OCI-LY1 (cell line): ENCODE results near the gene ENTPD7.

Source experiments
- H2AFZ ChIP-seq: fragments of 200-600 bp; sonication (generic), shearing (Covaris generic); 2 replicates; pipeline ENCODE4 v1.6.0; 2014; ENCODE audit warnings: antibody characterized with exemption, mild to moderate bottlenecking, low read length
- H3F3A ChIP-seq: fragments of 200-600 bp; sonication (generic), shearing (Covaris generic); 2 replicates; pipeline ENCODE4 v1.6.0; 2014; ENCODE audit warnings: mild to moderate bottlenecking, antibody characterized with exemption, low read length, moderate library complexity; ENCODE audit not compliant: insufficient read depth
- H3K27ac ChIP-seq: fragments of 200-600 bp; sonication (generic); 2 replicates; pipeline ENCODE4 v1.5.1; 2014; ENCODE audit warnings: low read length, mixed run types, mild to moderate bottlenecking, low read depth; ENCODE audit not compliant: poor library complexity, severe bottlenecking
- H3K27me3 ChIP-seq: fragments of 200-600 bp; sonication (generic); 2 replicates; pipeline ENCODE4 v1.6.0; 2014; ENCODE audit warnings: antibody characterized with exemption, mild to moderate bottlenecking, low read length, moderate library complexity; ENCODE audit not compliant: insufficient read depth
- H3K36me3 ChIP-seq: fragments of 200-600 bp; sonication (generic); 2 replicates; pipeline ENCODE4 v1.6.1; 2014; ENCODE audit warnings: mild to moderate bottlenecking, antibody characterized with exemption, low read length, moderate library complexity, mixed read lengths; ENCODE audit not compliant: insufficient read depth
- H3K4me1 ChIP-seq: fragments of 200-600 bp; sonication (generic); 2 replicates; pipeline ENCODE4 v1.5.1; 2014; ENCODE audit warnings: mild to moderate bottlenecking, low read length, moderate library complexity; ENCODE audit not compliant: insufficient read depth, severe bottlenecking
- H3K4me2 ChIP-seq: fragments of 200-600 bp; sonication (generic), shearing (Covaris generic); 2 replicates; pipeline ENCODE4 v1.6.1; 2014; ENCODE audit warnings: low read length
- H3K4me3 ChIP-seq: fragments of 200-600 bp; sonication (generic); 2 replicates; pipeline ENCODE4 v1.5.1; 2014; ENCODE audit warnings: low read length, low read depth, mild to moderate bottlenecking, mixed read lengths; ENCODE audit not compliant: poor library complexity, severe bottlenecking
- H3K79me2 ChIP-seq: fragments of 200-600 bp; shearing (Covaris generic); 2 replicates; pipeline ENCODE4 v1.6.1; 2016; ENCODE audit warnings: mixed run types, low read length, mixed read lengths; ENCODE audit not compliant: insufficient read depth
- H3K9ac ChIP-seq: fragments of 200-600 bp; sonication (generic), shearing (Covaris generic); 2 replicates; pipeline ENCODE4 v1.6.1; 2014; ENCODE audit warnings: mild to moderate bottlenecking, low read length, mixed read lengths
- H3K9me2 ChIP-seq: fragments of 200-600 bp; sonication (generic), shearing (Covaris generic); 2 replicates; pipeline ENCODE4 v1.6.1; 2014; ENCODE audit warnings: low read depth, mild to moderate bottlenecking, low read length, mixed read lengths
- H3K9me3 ChIP-seq: fragments of 200-600 bp; shearing (Covaris generic); 2 replicates; pipeline ENCODE4 v1.6.1; 2014; ENCODE audit warnings: low read length, mixed read lengths
- H4K20me1 ChIP-seq: fragments of 200-600 bp; sonication (generic), shearing (Covaris generic); 2 replicates; pipeline ENCODE4 v1.6.0; 2016; ENCODE audit warnings: mild to moderate bottlenecking, low read length; ENCODE audit not compliant: insufficient read depth
- EZH2 ChIP-seq: fragments of 200-600 bp; sonication (generic), shearing (Covaris generic); IDR thresholded peaks from 2 replicates; pipeline ENCODE4 v1.8.0; 2017; ENCODE audit warnings: borderline replicate concordance, mixed run types, mild to moderate bottlenecking, antibody characterized with exemption, low read length, moderate library complexity, mixed read lengths
- TF ChIP-seq, protein P1 (sequence below): fragments of 200-600 bp; sonication (generic), shearing (Covaris generic); IDR thresholded peaks from 2 replicates; pipeline ENCODE4 v1.5.1; 2017; ENCODE audit warnings: mild to moderate bottlenecking, antibody characterized with exemption, low read length, moderate library complexity, mixed read lengths

ENTPD7 gene

DNA sequence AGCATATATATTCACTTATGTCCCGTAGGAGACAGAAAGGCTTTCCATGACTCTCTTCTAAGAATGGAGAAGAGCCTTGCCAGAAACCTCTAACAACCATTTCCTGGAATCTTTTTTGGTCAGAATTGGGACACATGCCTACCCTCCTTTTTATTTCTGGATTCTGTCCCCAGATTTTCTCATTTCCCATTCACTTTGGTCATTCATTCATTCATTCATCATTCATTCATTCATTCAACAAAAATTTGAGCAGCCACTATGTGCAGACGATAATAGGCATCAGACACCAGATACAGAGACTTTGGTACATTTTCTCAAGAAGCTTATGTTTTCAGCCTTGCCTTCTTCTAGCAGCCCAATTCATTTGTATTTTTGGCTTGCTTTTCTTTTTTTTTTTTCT lies 6.0 kb downstream of the ENTPD7 start:
- H3K79me2 ChIP-seq = no peaks in the 10 kb centered on the region
- H4K20me1 ChIP-seq = no peaks in the 10 kb centered on the region
- H3F3A ChIP-seq = no peaks in the 10 kb centered on the region
- no peak overlapping the region for H3K27ac ChIP-seq
- H3K27me3 ChIP-seq = no peaks in the 10 kb centered on the region
- H3K4me1 ChIP-seq = no peaks in the 10 kb centered on the region
- no peaks in the 10 kb centered on the region for H3K9me2 ChIP-seq
- TF ChIP-seq, protein P1, sequence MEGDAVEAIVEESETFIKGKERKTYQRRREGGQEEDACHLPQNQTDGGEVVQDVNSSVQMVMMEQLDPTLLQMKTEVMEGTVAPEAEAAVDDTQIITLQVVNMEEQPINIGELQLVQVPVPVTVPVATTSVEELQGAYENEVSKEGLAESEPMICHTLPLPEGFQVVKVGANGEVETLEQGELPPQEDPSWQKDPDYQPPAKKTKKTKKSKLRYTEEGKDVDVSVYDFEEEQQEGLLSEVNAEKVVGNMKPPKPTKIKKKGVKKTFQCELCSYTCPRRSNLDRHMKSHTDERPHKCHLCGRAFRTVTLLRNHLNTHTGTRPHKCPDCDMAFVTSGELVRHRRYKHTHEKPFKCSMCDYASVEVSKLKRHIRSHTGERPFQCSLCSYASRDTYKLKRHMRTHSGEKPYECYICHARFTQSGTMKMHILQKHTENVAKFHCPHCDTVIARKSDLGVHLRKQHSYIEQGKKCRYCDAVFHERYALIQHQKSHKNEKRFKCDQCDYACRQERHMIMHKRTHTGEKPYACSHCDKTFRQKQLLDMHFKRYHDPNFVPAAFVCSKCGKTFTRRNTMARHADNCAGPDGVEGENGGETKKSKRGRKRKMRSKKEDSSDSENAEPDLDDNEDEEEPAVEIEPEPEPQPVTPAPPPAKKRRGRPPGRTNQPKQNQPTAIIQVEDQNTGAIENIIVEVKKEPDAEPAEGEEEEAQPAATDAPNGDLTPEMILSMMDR = no peak
- no peak for TF ChIP-seq EZH2
- H3K4me3 ChIP-seq = no peak overlapping the region
- H2AFZ ChIP-seq = no peak overlapping the region
- no peak overlapping the region for H3K4me2 ChIP-seq
- no peak overlapping the region for H3K9ac ChIP-seq
- H3K9me3 ChIP-seq = no peaks in the 10 kb centered on the region
- H3K36me3 ChIP-seq = no peaks in the 10 kb centered on the region

DNA sequence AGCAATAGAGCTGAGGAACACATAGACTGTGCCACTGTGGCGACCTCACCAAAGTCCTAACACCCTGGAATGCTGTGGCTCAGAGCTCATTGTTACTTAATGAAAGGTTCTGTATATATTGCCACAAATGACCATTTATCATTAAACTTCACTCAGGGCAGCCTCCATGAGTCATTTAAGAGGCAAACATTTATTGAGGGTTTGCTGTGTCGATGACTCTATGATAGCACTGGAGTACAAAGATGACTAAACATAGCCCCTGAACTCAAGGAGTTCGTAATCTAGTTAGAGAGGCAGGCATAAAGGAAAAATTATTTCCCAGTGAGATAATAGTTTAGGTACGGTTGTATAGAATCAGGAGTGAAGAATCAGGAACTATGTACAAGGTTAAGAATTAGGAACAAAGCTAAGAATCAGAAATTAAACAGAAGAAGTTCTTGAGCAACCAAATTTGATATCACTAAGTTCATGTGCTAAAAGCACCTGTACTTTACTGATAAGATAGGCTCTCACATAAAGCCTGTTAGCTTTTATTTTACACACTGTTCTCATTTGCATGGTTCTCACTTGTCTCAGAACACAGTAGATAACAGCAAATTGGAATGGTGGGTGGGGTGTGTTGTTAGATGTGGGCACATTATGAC lies 7.9 kb downstream of the ENTPD7 start:
- H3K4me3 ChIP-seq = no peak overlapping the region
- no peaks in the 10 kb centered on the region for H3K79me2 ChIP-seq
- no peaks in the 10 kb centered on the region for H3K9me3 ChIP-seq
- no peaks in the 10 kb centered on the region for H3K9me2 ChIP-seq
- H3K27me3 ChIP-seq = no peaks in the 10 kb centered on the region
- H3K36me3 ChIP-seq = no peaks in the 10 kb centered on the region
- no peaks in the 10 kb centered on the region for H3K4me1 ChIP-seq
- no peak overlapping the region for H3K9ac ChIP-seq
- no peaks in the 10 kb centered on the region for H3F3A ChIP-seq
- H4K20me1 ChIP-seq = no peaks in the 10 kb centered on the region
- H3K27ac ChIP-seq = no peak overlapping the region
- no peak overlapping the region for H2AFZ ChIP-seq
- TF ChIP-seq, protein P1 = no peak
- no peak overlapping the region for H3K4me2 ChIP-seq

DNA sequence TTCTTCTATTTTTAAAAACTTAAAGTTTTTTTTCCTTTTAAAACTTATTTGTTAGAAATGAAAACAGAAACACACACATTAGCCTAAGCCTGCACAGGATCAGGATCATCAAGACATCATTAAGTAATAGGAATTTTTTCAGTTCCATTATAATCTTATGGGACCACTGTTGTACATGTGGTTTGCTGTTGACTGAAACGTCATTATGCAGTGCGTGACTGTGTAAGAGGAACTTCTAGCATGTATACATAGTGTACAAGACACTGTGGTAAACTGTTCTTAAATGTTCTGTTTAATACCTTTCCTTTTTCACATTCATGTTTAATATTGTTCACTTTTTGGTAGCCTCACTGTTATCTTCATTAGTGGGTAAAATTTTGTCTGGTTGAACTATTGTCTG lies 12.1 kb downstream of the ENTPD7 start:
- H3K4me3 ChIP-seq = no peak overlapping the region
- no peaks in the 10 kb centered on the region for H4K20me1 ChIP-seq
- H3K9me3 ChIP-seq = no peaks in the 10 kb centered on the region
- no peaks in the 10 kb centered on the region for H3F3A ChIP-seq
- H2AFZ ChIP-seq = no peak overlapping the region
- no peaks in the 10 kb centered on the region for H3K9me2 ChIP-seq
- H3K27ac ChIP-seq = no peak overlapping the region
- H3K79me2 ChIP-seq = no peaks in the 10 kb centered on the region
- H3K27me3 ChIP-seq = no peaks in the 10 kb centered on the region
- no peak overlapping the region for H3K9ac ChIP-seq
- no peaks in the 10 kb centered on the region for H3K4me1 ChIP-seq
- H3K36me3 ChIP-seq = no peaks in the 10 kb centered on the region
- H3K4me2 ChIP-seq = no peak overlapping the region
- TF ChIP-seq, protein P1 = no peak
- TF ChIP-seq EZH2 = no peak
